GM15510 (cell line): ENCODE measurements around the gene TRABD.

Experiments used
- POLR2A ChIP-seq: IDR thresholded peaks from 3 replicates; pipeline ENCODE4 v1.6.1; 2011; ENCODE audit warnings: borderline replicate concordance; ENCODE audit not compliant: insufficient read length; ENCODE audit errors: extremely low read depth

Gene TRABD

GRCh38 chr22:50148991-50149721 is 36.6 kb upstream of the TRABD start:
- no peak for TF ChIP-seq POLR2A

- TF ChIP-seq POLR2A, result no peak
Observed at GRCh38 chr22:50150161-50151129, 35.3 kb upstream of the TRABD start.

- TF ChIP-seq POLR2A, result no peak
Observed at GRCh38 chr22:50151571-50152537, 33.9 kb upstream of the TRABD start.

GRCh38 chr22:50153056-50153755 is 32.5 kb upstream of the TRABD start:
- TF ChIP-seq POLR2A, result no peak

GRCh38 chr22:50153756-50154140 is 32.0 kb upstream of the TRABD start:
- no peak for TF ChIP-seq POLR2A

- no peak for TF ChIP-seq POLR2A
Observed at GRCh38 chr22:50157709-50158375, 27.9 kb upstream of the TRABD start.

- no peak for TF ChIP-seq POLR2A
Observed at GRCh38 chr22:50160947-50161346, 24.8 kb upstream of the TRABD start.

- TF ChIP-seq POLR2A, result no peak
Observed at GRCh38 chr22:50161508-50162390, 24.0 kb upstream of the TRABD start.

- no peak for TF ChIP-seq POLR2A
Observed at GRCh38 chr22:50162391-50162956, 23.2 kb upstream of the TRABD start.

- TF ChIP-seq POLR2A, result no peak
Observed at GRCh38 chr22:50165436-50166123, 20.1 kb upstream of the TRABD start.

- TF ChIP-seq POLR2A, result no peak
Observed at GRCh38 chr22:50167689-50168489, 17.8 kb upstream of the TRABD start.
